IPS-20b (cell line): ENCODE measurements around the gene SCAF1.

Source experiments
- H3K27ac ChIP-seq: one replicate; pipeline ENCODE4 v1.5.1; 2013; ENCODE audit warnings: low read length
- H3K27me3 ChIP-seq: 2 replicates; pipeline ENCODE4 v1.6.1; 2013; ENCODE audit warnings: mild to moderate bottlenecking, low read length, inconsistent platforms; ENCODE audit not compliant: insufficient read depth
- H3K36me3 ChIP-seq: 2 replicates; pipeline ENCODE4 v1.6.1; 2013; ENCODE audit warnings: low read depth, mild to moderate bottlenecking, inconsistent platforms, low read length, moderate library complexity; ENCODE audit not compliant: insufficient read depth
- H3K4me1 ChIP-seq: 2 replicates; pipeline ENCODE4 v1.6.1; 2013; ENCODE audit warnings: mild to moderate bottlenecking, control low read depth, inconsistent platforms, low read length, moderate library complexity; ENCODE audit not compliant: insufficient read depth
- H3K4me3 ChIP-seq: 2 replicates; pipeline ENCODE4 v1.5.1; 2013; ENCODE audit warnings: mild to moderate bottlenecking, low read length, inconsistent platforms
- H3K9ac ChIP-seq: 2 replicates; pipeline ENCODE4 v1.6.1; 2013; ENCODE audit warnings: low read depth, mild to moderate bottlenecking, inconsistent platforms, low read length, moderate library complexity
- H3K9me3 ChIP-seq: 2 replicates; pipeline ENCODE4 v1.6.1; 2013; ENCODE audit warnings: mild to moderate bottlenecking, low read depth, low read length, inconsistent platforms; ENCODE audit not compliant: insufficient read depth

SCAF1 gene

DNA sequence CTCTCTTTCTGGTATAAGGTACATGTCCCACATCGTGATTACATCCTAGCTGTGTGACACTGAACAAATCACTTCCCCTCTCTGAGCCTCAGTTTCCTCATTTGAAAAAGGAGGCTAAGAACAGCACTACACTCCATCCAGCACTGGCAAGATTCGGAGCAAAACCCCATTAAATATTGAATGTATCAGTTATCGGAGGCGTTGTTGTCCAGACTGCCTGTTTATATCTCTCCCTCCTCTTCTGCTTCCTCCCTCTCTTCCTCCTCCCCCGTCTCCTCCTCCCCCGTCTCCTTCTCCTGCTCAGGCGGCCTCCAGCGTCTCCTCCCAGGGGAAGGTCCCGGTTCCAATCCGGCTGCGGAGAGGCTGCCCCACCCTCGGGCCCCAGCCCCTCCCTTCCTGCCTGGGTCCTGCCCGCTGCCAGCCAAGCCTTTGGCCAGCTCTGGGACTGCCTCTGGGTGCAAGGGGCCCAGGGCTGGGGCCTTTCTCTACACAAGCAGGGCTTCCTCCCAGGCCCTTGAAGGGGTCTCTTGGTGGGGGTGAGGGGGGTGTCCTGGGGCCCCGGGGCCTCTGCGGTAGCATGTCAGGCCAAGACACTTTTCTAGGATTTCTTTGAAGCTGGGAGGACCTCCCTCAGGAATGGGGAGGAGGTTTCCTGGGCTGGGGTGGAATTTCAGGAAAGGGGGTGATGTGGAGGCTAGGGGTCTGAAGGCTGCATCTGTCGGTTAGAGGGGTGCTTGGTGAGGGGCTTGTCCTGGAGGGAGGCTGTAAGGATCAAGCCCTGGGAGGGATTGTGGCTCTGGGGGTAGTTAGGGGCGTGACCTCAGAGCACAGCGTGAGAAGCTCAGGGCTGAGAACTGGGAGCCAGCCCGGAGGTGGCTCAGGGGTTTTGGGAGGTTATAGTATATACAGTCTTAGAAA lies 3.9 kb upstream of the SCAF1 start:
- Histone ChIP-seq H3K4me1 (peaks cover 13% of the 10 kb centered on the region), H3K9me3 (no peaks in the 10 kb centered on the region), H3K27me3 (peaks cover 12% of the 10 kb centered on the region), H3K4me3 (peak overlapping the region; percentile 61), H3K27ac (no peak overlapping the region), H3K36me3 (no peaks in the 10 kb centered on the region), H3K9ac (peak overlapping the region; percentile 48; the same call in 1 of the 2 replicates)

DNA sequence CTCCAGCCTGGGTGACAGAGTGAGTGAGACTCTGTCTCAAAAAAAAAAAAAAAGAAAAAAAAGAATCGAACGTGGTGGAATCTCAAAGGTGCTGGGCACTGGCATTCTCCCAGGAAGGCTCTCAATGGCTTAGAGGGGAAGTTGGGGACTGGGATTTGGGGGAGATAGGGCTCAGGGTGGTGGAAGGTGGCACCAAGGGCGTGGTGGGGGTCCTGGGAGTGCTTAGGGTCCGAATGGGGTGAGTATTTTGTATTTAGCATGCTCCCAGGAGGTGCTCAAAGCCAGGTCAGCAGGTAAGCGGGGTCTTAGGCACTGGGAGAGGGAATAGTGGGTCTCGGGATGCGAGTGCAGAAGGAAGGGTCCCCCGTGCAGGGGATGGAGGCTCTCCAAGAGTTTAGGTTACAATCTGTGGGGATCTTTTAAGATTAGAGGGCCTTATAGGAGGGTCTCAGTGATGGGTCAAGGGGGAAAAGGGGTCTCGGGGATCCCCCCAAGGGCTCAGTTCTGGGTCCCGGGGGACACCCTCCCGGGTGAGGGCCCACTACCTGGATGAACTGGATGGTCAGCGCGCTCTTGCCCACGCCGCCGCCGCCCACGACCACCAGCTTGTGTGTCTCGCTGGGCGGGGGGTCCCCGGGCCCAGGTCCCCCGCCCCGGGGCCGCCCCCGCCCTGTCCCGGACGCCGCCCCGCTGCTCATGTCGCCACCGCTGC lies 2.5 kb upstream of the SCAF1 start:
- Histone ChIP-seq H3K27ac (no peak overlapping the region), H3K9me3 (no peaks in the 10 kb centered on the region), H3K4me3 (peak overlapping the region; percentile 66), H3K4me1 (peaks cover 17% of the 10 kb centered on the region), H3K9ac (peak overlapping the region; percentile 47; the same call in 1 of the 2 replicates), H3K36me3 (no peaks in the 10 kb centered on the region), H3K27me3 (peaks cover 12% of the 10 kb centered on the region)

DNA sequence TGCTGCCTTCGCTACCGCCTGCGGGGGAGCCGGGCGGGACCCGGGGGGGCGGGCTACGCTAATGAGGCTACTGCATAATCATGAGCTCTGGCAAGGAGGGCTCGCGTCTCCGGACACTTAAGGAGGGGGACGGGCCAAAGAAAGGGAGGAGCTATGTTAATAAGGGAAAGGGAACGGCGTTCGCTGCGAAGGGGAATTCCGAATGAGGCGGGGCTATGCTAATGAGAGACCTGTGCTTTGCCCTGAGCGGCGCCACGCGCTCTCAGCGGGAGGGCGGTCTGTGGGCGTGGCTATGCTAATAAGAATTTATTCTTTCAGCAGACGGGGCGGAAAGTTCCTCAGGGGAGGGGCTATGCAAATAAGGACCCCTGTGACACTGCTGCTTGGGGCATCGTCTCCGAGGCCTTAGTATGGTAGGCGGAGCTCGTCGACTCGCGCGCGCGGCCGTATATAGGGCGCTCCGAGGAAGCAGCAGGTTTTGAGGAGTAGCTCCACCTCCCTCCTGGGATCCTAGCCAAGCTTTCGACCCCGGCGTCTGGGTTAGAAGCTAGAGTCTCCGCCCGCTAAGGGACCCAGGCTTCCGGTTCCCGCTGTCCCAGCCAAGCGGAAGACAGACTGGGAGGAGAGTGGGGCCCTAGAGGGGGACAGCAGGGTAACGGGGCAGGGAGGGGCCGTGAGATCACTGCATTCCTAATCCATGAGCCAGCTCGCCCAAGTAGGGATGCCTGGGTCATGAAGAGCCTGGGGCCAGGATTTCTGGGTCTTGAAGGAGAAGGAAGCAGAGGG lies 1.7 kb upstream of the SCAF1 start, which contains the start of gene RRAS:
Gene RRAS (minus strand): TSS at position 31 of the 786 bp plus-strand sequence. CDS start 45 bp downstream, outside the sequence.
- Histone ChIP-seq H3K36me3 (no peaks in the 10 kb centered on the region), H3K4me1 (peaks cover 17% of the 10 kb centered on the region), H3K9ac (peak within 1 kb of the TSS; percentile 98), H3K9me3 (no peaks in the 10 kb centered on the region), H3K27ac (peak within 1 kb of the TSS; percentile 95), H3K27me3 (peaks cover 12% of the 10 kb centered on the region), H3K4me3 (peak within 1 kb of the TSS; percentile 85)

DNA sequence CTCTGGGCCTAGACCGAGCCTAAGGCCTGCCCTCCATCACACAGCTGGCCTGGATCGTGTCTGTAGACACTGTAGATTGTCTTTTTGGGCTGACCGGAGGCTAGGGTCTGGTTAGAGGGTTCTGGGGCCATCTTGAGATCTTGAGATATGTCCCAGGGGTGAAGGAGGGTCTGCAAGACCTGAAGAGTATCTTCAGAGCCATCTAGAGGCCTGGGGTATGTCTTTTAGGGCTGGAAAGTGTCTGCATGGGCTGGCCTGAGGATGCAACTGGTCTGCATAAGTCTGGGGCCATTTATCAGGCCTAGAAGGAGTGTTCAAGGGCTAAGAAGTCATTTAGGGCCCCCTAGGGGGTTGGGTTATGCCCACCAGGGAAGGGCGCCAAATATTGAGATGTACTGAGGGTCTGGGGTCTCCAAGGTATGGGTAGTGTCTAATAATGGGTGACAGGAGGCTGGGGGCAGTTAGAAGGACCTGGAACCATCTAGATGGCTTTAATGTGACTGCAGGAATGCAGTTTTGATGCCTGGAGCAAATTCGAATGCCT lies 555 bp downstream of the SCAF1 start:
- peaks cover 12% of the 10 kb centered on the region for H3K27me3 ChIP-seq
- H3K4me3 ChIP-seq = peak overlapping the region; percentile 99
- peak overlapping the region; percentile 99 for H3K9ac ChIP-seq
- H3K9me3 ChIP-seq = no peaks in the 10 kb centered on the region
- H3K36me3 ChIP-seq = peaks cover 20% of the 10 kb centered on the region
- peak overlapping the region; percentile 93 for H3K27ac ChIP-seq
- H3K4me1 ChIP-seq = peaks cover 17% of the 10 kb centered on the region

DNA sequence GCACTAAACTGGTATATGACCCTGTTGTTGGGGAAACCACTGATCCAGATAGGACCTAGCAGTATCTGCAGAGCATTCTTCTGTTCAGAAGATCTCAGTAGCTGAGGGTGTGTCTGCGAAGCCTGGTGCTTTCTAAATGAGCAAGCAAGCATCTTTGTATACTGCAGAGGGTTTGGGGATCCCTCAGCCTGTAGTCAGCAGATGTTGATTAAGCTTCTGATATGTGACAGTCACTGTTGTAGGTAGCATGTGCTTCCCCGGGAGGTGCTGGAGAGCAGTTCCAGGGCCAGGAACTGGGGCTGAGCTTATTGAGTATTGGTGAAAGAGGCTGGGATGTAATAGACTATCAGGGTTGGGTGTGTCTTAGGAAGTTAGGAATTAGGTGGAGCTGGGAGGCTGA lies 1.5 kb downstream of the SCAF1 start:
- Histone ChIP-seq H3K4me3 (peak overlapping the region; percentile 99), H3K27ac (no peak overlapping the region)

DNA sequence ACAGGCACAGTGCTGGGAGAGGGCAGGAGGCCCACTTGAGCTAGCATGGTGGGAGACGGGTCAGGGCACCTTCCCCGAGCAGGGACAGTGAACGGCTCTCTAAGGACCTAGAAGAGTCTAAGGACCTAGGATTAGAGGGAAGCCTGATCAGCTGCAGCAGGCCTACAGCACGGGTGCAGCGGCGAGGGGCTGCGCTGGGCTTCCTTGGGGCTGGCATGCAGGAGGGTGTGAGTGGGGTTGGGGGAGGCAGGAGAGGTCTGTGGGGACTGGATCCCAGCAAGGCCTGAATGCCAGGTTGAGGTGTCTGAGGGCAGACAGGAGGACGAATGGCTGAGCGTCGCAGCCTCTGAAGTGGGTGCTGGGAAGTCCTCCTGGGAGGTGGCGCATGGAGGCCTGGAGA lies 3.6 kb downstream of the SCAF1 start:
- Histone ChIP-seq H3K27me3 (no peaks in the 10 kb centered on the region), H3K9me3 (no peaks in the 10 kb centered on the region), H3K36me3 (peaks cover 44% of the 10 kb centered on the region), H3K27ac (no peak overlapping the region), H3K4me3 (no peak overlapping the region), H3K4me1 (peaks cover 12% of the 10 kb centered on the region), H3K9ac (no peak overlapping the region)

More for the DNA sequence above, 1.5 kb downstream of the SCAF1 start:
- Histone ChIP-seq H3K27me3 (peaks cover 12% of the 10 kb centered on the region), H3K9ac (no peak overlapping the region; the same call in 1 of the 2 replicates), H3K4me1 (peaks cover 17% of the 10 kb centered on the region), H3K36me3 (peaks cover 25% of the 10 kb centered on the region), H3K9me3 (no peaks in the 10 kb centered on the region)

DNA sequence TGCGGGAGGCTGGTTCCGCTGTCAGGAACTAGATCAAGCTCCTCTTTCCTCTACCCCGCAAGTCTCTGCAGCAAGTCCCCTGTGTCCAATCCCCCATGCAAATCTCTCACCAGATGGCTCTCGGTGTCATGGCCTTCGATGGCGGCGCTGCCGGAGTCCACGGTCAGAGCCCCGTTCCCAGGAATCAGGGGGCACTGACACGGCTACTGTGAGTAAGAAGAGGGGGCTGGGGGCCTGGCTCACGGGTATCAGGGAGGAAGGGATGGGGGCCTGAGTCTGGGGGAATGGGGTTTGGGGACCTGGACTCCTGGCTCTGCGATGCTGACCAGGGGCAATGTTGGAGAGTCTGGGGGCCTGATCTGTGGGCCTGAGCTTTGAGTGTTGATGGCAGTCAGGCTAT lies 4.0 kb downstream of the SCAF1 start:
- Histone ChIP-seq H3K4me3 (no peak overlapping the region), H3K9ac (no peak overlapping the region), H3K27ac (no peak overlapping the region), H3K36me3 (peaks cover 44% of the 10 kb centered on the region), H3K27me3 (no peaks in the 10 kb centered on the region), H3K9me3 (no peaks in the 10 kb centered on the region), H3K4me1 (peaks cover 12% of the 10 kb centered on the region)

DNA sequence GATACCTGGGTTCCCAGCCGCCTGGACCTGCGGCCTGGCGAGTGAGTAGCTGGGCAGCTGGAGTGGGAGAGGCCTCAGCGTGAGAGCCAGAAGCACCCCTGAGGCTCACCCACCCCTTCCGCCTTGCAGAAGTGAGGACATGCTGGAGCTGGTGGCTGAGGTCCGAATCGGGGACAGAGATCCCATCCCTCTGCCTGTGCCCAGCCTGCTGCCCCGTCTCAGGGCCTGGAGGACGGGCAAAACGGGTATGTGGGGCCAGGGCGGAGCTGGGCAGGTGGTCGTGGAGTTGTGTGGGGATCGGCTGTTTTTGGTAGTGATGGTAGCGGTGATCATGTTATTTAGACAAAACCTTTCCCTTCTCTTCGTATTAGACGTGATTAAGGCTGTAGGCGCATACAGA lies 4.6 kb downstream of the SCAF1 start:
- no peak overlapping the region for H3K27ac ChIP-seq
- peaks cover 44% of the 10 kb centered on the region for H3K36me3 ChIP-seq
- H3K9ac ChIP-seq = no peak overlapping the region
- no peak overlapping the region for H3K4me3 ChIP-seq
- no peaks in the 10 kb centered on the region for H3K9me3 ChIP-seq
- H3K4me1 ChIP-seq = peaks cover 7% of the 10 kb centered on the region
- H3K27me3 ChIP-seq = no peaks in the 10 kb centered on the region

DNA sequence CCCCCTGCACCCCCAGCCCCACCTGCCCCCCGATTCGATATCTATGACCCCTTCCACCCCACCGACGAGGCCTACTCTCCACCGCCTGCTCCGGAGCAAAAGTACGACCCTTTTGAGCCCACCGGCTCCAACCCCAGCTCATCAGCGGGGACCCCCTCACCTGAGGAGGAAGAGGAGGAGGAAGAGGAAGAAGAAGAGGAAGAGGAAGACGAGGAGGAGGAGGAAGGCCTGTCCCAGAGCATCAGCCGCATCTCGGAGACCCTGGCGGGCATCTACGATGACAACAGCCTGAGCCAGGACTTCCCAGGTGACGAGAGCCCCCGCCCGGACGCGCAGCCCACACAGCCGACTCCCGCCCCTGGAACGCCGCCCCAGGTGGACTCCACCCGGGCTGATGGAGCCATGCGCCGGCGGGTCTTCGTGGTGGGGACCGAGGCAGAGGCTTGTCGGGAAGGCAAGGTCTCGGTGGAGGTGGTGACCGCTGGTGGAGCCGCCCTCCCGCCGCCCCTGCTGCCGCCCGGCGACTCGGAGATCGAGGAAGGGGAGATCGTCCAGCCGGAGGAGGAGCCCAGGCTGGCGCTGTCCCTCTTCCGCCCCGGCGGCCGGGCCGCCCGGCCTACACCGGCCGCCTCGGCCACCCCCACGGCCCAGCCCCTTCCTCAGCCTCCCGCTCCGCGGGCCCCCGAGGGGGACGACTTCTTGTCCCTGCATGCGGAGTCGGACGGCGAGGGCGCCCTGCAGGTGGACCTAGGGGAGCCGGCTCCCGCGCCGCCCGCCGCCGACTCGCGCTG lies 9.2 kb downstream of the SCAF1 start:
- H3K36me3 ChIP-seq = peaks cover 76% of the 10 kb centered on the region

DNA sequence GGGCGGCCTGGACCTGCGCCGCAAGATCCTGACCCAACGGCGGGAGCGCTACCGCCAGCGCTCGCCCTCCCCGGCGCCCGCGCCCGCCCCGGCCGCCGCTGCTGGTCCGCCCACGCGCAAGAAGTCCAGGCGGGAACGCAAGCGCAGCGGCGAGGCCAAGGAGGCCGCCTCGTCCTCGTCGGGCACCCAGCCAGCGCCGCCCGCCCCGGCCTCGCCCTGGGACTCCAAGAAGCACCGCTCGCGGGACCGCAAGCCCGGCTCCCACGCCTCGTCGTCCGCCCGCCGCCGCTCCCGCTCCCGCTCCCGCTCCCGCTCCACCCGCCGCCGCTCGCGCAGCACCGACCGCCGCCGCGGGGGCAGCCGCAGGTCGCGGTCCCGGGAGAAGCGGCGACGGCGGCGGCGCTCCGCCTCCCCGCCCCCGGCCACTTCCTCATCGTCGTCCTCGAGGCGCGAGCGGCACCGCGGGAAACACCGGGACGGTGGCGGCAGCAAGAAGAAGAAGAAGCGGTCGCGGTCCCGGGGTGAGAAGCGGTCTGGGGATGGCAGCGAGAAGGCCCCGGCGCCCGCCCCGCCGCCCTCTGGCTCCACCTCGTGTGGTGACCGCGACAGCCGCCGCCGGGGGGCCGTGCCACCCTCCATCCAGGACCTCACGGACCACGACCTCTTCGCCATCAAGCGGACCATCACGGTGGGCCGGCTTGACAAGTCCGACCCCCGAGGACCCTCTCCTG lies 10.0 kb downstream of the SCAF1 start:
- H3K27me3 ChIP-seq = no peaks in the 10 kb centered on the region
- no peak overlapping the region for H3K4me3 ChIP-seq
- H3K27ac ChIP-seq = no peak overlapping the region
- no peaks in the 10 kb centered on the region for H3K9me3 ChIP-seq
- no peaks in the 10 kb centered on the region for H3K4me1 ChIP-seq
- H3K9ac ChIP-seq = no peak overlapping the region
- peaks cover 77% of the 10 kb centered on the region for H3K36me3 ChIP-seq

More for the DNA sequence above, 9.2 kb downstream of the SCAF1 start:
- no peaks in the 10 kb centered on the region for H3K4me1 ChIP-seq
- H3K27me3 ChIP-seq = no peaks in the 10 kb centered on the region
- H3K9ac ChIP-seq = no peak overlapping the region
- H3K9me3 ChIP-seq = no peaks in the 10 kb centered on the region
- no peak overlapping the region for H3K4me3 ChIP-seq
- H3K27ac ChIP-seq = no peak overlapping the region
